HEK293T (cell line): Measurements from ENCODE around the gene TRAPPC11.

Experiments used
- ARNT ChIP-seq: fragments of 450-650 bp; IDR thresholded peaks from 2 replicates; pipeline ENCODE4 v1.6.1; 2017; ENCODE audit warnings: mild to moderate bottlenecking
- FOXM1 ChIP-seq: fragments of 450-650 bp; IDR thresholded peaks from 2 replicates; pipeline ENCODE4 v1.6.1; 2017; ENCODE audit warnings: mild to moderate bottlenecking, borderline replicate concordance
- HDGF ChIP-seq: fragments of 450-650 bp; IDR thresholded peaks from 2 replicates; pipeline ENCODE4 v1.6.1; 2017; ENCODE audit warnings: antibody characterized with exemption, borderline replicate concordance
- SP1 ChIP-seq: fragments of 450-650 bp; IDR thresholded peaks from 2 replicates; pipeline ENCODE4 v1.6.1; 2017
- SUZ12 ChIP-seq: fragments of 450-650 bp; IDR thresholded peaks from 2 replicates; pipeline ENCODE4 v1.6.1; 2016; ENCODE audit warnings: mild to moderate bottlenecking

- TF ChIP-seq HDGF, result no peak
- TF ChIP-seq SP1, result no peak
- no peak for TF ChIP-seq FOXM1
- no peak for TF ChIP-seq ARNT
- TF ChIP-seq SUZ12, result no peak
These were observed 22.2 kb upstream of the TRAPPC11 start for GRCh38 chr4:183636923-183637322.
